HepG2 (cell line): ENCODE results near the gene KIF17. TPM values are rescaled to one million over a fixed set of nuclear protein-coding genes. Genes with fewer than 3 reads are reported as not detected.

Source experiments
- AHR ChIP-seq: IDR thresholded peaks from 2 replicates; pipeline ENCODE4 v1.6.1; 2018; ENCODE audit warnings: missing genetic modification reagents, missing compliant biosample characterization
- ATF2 ChIP-seq: sonication (generic); formaldehyde crosslinking; IDR thresholded peaks from 2 replicates; pipeline ENCODE4 v1.4.0; 2020; ENCODE audit warnings: missing genetic modification reagents
- BCL3 ChIP-seq: sonication (generic); formaldehyde crosslinking; IDR thresholded peaks from 2 replicates; pipeline ENCODE4 v1.5.1; 2020; ENCODE audit warnings: mild to moderate bottlenecking, missing genetic modification reagents, moderate library complexity
- FOXJ3 ChIP-seq: sonication (generic); formaldehyde crosslinking; IDR thresholded peaks from 2 replicates; pipeline ENCODE4 v1.4.0; 2020; ENCODE audit warnings: missing genetic modification reagents, mild to moderate bottlenecking, borderline replicate concordance
- FOXK1 ChIP-seq: sonication (generic); formaldehyde crosslinking; IDR thresholded peaks from 2 replicates; pipeline ENCODE4 v1.4.0; 2020; ENCODE audit warnings: low read depth, missing genetic modification reagents, borderline replicate concordance
- KDM6A ChIP-seq: IDR thresholded peaks from 2 replicates; pipeline ENCODE4 v1.6.1; 2016; ENCODE audit warnings: low read depth
- KLF9 ChIP-seq: IDR thresholded peaks from 2 replicates; pipeline ENCODE4 v1.6.1; 2016; ENCODE audit warnings: low read depth
- MAZ ChIP-seq, 2 experiments: sonication (generic) in 1 of 2; formaldehyde crosslinking in 1 of 2; IDR thresholded peaks; 2 replicates each; pipeline versions ENCODE4 v1.5.0 to v1.6.1; 2012 to 2020; ENCODE audit warnings: low read depth in 2 of 2, mild to moderate bottlenecking in 2 of 2, borderline replicate concordance in 1 of 2, improper control_type of control experiment in 1 of 2, low read length in 1 of 2, missing genetic modification reagents in 1 of 2, moderate library complexity in 1 of 2
- NFIB ChIP-seq: sonication (generic); formaldehyde crosslinking; IDR thresholded peaks from 2 replicates; pipeline ENCODE4 v1.9.0; 2021; ENCODE audit warnings: missing genetic modification reagents, mild to moderate bottlenecking, borderline replicate concordance
- PLSCR1 ChIP-seq: sonication (generic); formaldehyde crosslinking; IDR thresholded peaks from 2 replicates; pipeline ENCODE4 v1.5.0; 2020; ENCODE audit warnings: missing genetic modification reagents, mild to moderate bottlenecking, borderline replicate concordance
- RARG ChIP-seq: sonication (generic); formaldehyde crosslinking; IDR thresholded peaks from 2 replicates; pipeline ENCODE4 v1.4.0; 2020; ENCODE audit warnings: low read depth, mild to moderate bottlenecking, missing genetic modification reagents
- SIX4 ChIP-seq: sonication (generic); formaldehyde crosslinking; IDR thresholded peaks from 2 replicates; pipeline ENCODE4 v1.4.0; 2020; ENCODE audit warnings: missing genetic modification reagents
- TGIF2 ChIP-seq: IDR thresholded peaks from 2 replicates; pipeline ENCODE4 v1.6.1; 2016; ENCODE audit warnings: control low read depth, missing compliant biosample characterization
- ZNF12 ChIP-seq: sonication (generic); formaldehyde crosslinking; IDR thresholded peaks from 2 replicates; pipeline ENCODE4 v1.5.0; 2020; ENCODE audit warnings: missing genetic modification reagents
- ZNF224 ChIP-seq: sonication (generic); formaldehyde crosslinking; IDR thresholded peaks from 2 replicates; pipeline ENCODE4 v1.5.0; 2020; ENCODE audit warnings: mild to moderate bottlenecking, missing genetic modification reagents
- ZNF232 ChIP-seq: sonication (generic); formaldehyde crosslinking; IDR thresholded peaks from 2 replicates; pipeline ENCODE4 v1.4.0; 2020; ENCODE audit warnings: missing genetic modification reagents, borderline replicate concordance
- ZNF335 ChIP-seq: sonication (generic); formaldehyde crosslinking; IDR thresholded peaks from 2 replicates; pipeline ENCODE4 v1.4.0; 2020; ENCODE audit warnings: missing genetic modification reagents
- ZNF33B ChIP-seq: sonication (generic); formaldehyde crosslinking; IDR thresholded peaks from 2 replicates; pipeline ENCODE4 v1.5.1; 2020; ENCODE audit warnings: mild to moderate bottlenecking, missing genetic modification reagents
- ZNF547 ChIP-seq: sonication (generic); formaldehyde crosslinking; IDR thresholded peaks from 2 replicates; pipeline ENCODE4 v1.5.1; 2020; ENCODE audit warnings: mild to moderate bottlenecking, missing genetic modification reagents
- ZNF557 ChIP-seq: sonication (generic); formaldehyde crosslinking; IDR thresholded peaks from 2 replicates; pipeline ENCODE4 v1.4.0; 2020; ENCODE audit warnings: missing genetic modification reagents
- ZNF567 ChIP-seq: sonication (generic); formaldehyde crosslinking; IDR thresholded peaks from 2 replicates; pipeline ENCODE4 v1.8.1; 2023; ENCODE audit warnings: mild to moderate bottlenecking, missing genetic modification reagents, borderline replicate concordance
- polyA plus RNA-seq, 8 experiments: library from polyadenylated mRNA; depleted of rRNA in 3 of 8; stranded (reverse) in 7 of 8; unstranded in 1 of 8; fragments of >200 nt; fragmentation: Illumina TruSeq in 4 of 8; extraction: Trizol in 4 of 8; gene quantifications; 2 replicates each; pipeline versions ENCODE4 v1.2.1 to v1.2.3, GENCODE V29; 2011 to 2016; ENCODE audit warnings: low read depth in 4 of 8, missing spikeins in 1 of 8, mixed read lengths in 1 of 8; ENCODE audit not compliant: insufficient read depth in 1 of 8
- total RNA-seq, 5 experiments: library from RNA; depleted of rRNA; stranded (reverse); fragments of >200 nt; fragmentation: Illumina TruSeq; extraction: Trizol; gene quantifications; 2 replicates each; pipeline ENCODE4 v1.2.3, GENCODE V29; 2016; ENCODE audit warnings: low read depth in 1 of 5
- TF ChIP-seq, protein P1 (sequence below): sonication (generic); formaldehyde crosslinking; IDR thresholded peaks from 2 replicates; pipeline ENCODE4 v1.8.0; 2022; ENCODE audit warnings: low read depth, missing genetic modification reagents
- TF ChIP-seq, protein P2 (sequence below): sonication (generic); formaldehyde crosslinking; IDR thresholded peaks from 2 replicates; pipeline ENCODE4 v1.8.1; 2023; ENCODE audit warnings: mild to moderate bottlenecking, moderate library complexity, missing genetic modification reagents

The KIF17 gene
- total and polyA plus RNA-seq, 2 of the 13 experiments (the other 11 are each of a cell fraction or from before 2014, with no cell fraction given): 0.24 to 0.44 TPM

DNA sequence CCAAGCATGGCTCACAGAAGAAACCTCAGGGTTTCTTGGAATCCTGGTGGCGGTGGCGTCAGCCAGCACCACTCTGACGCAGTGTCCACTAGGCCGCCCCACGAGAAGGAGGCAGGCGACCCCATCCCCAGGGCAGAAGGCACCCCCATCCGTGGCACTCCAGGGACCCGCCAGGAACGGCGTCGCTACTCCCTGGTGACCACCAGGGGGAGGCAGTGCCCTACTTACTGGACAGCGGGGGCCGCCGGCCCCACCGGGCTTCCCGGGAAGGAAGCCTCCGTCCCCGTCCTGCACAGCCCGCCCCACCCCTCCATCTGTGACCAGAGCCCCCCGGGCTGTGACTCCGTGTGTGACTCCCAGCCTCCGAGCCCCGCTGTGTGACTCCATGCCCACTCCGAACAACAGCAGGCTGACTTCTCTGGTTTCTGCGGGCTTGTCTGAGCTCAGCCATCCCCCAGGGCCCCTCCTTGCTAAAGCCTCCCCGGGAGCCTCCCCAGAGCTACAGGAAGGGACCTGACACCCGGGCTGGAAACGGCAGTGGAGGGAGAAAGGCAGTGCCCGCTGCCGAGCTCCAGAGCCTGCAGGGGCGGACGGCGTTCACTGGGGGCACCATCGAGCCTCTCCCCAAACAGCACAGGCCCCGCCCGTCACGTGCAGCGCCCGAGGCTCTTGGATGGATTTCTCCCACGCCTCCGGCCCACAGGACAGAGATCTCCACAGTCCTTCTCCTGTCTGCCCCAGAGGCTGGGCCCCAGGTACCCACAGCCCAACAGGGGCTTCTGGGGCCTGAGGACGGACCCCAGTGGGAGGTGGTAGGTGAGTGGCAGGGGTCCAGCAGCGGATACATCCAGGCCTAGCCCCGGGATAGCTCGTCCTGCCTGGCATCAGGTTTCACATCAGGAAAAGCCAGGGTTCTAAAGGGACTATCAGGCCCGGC is 21.1 kb downstream of the KIF17 start (continued):
- no peak for TF ChIP-seq PLSCR1 (CRISPR knock-in tag)
- no peak for TF ChIP-seq ZNF567 (CRISPR knock-in tag)
- no peak for TF ChIP-seq ZNF335 (CRISPR knock-in tag)
- peak; percentile 58; the same call in 1 of the 2 replicates for TF ChIP-seq TGIF2
- no peak for TF ChIP-seq KDM6A (CRISPR knock-in tag)
- no peak for TF ChIP-seq RARG
- TF ChIP-seq ZNF232: no peak; the same call in 1 of the 2 replicates
- peak; percentile 82 for TF ChIP-seq ZNF547 (CRISPR knock-in tag)
- 0 out of 2 replicates have a peak, but pooled peaks have one; percentile 34 for TF ChIP-seq ATF2 (CRISPR knock-in tag)
- TF ChIP-seq FOXK1 (CRISPR knock-in tag): no peak
- TF ChIP-seq, protein P1, sequence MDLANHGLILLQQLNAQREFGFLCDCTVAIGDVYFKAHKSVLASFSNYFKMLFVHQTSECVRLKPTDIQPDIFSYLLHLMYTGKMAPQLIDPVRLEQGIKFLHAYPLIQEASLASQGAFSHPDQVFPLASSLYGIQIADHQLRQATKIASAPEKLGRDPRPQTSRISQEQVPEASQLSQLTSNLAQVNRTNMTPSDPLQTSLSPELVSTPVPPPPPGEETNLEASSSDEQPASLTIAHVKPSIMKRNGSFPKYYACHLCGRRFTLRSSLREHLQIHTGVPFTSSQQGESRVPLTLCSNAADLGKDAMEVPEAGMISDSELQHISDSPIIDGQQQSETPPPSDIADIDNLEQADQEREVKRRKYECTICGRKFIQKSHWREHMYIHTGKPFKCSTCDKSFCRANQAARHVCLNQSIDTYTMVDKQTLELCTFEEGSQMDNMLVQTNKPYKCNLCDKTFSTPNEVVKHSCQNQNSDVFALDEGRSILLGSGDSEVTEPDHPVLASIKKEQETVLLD (CRISPR knock-in tag): no peak
- TF ChIP-seq, protein P2, sequence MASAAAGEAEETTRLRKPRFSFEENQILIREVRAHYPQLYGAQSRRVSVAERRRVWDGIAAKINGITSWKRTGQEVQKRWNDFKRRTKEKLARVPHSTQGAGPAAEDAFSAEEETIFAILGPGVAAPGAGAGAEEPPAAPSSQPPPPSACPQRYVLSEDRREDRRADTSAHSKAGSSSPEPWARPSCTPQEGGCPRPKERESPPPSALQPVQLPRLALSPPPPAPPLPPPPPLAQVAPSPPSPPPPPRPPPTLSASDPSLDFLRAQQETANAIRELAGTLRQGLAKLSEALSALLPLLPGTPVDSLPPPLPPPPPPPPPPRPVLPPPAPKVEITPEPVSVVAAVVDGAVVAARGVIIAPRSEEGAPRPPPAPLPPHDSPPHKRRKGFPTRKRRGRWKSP (CRISPR knock-in tag): peak; percentile 45; the same call in 1 of the 2 replicates
- TF ChIP-seq ZNF12 (CRISPR knock-in tag): peak; percentile 29; the same call in 1 of the 2 replicates
- no peak for TF ChIP-seq ZNF224 (CRISPR knock-in tag)
- 0 out of 2 replicates have a peak, but pooled peaks have one; percentile 67 for TF ChIP-seq BCL3 (CRISPR knock-in tag)
- no peak for TF ChIP-seq NFIB (CRISPR knock-in tag)
- 0 out of 2 replicates have a peak, but pooled peaks have one; percentile 30 for TF ChIP-seq FOXJ3 (CRISPR knock-in tag)
- peak; percentile 15; the same call in 1 of the 2 replicates for TF ChIP-seq MAZ (IDR thresholded peaks at IDR 0.05; ENCODE audit: borderline replicate concordance, low read depth, low read length)
- peak; percentile 82; the same call in 1 of the 2 replicates for TF ChIP-seq MAZ (CRISPR knock-in tag; IDR thresholded peaks at IDR 0.05; ENCODE audit: low read depth)
- TF ChIP-seq ZNF33B (CRISPR knock-in tag): peak; percentile 86
- TF ChIP-seq ZNF557 (CRISPR knock-in tag): no peak
- 0 out of 2 replicates have a peak, but pooled peaks have one; percentile 15 for TF ChIP-seq AHR
- TF ChIP-seq KLF9 (CRISPR knock-in tag): no peak
- no peak for TF ChIP-seq SIX4 (CRISPR knock-in tag)
